Left renal pelvis (tissue), 4 donors: ENCODE data around the gene SOHLH1. TPM values are rescaled to one million over a fixed set of nuclear protein-coding genes. Genes with fewer than 3 reads are reported as not detected.

ENCODE experiments used
- DNase-seq, 4 donors: peaks; one replicate each; pipeline ENCODE4 v3.0.0-alpha.2; 2013; ENCODE audit warnings: low read depth in 4 of 4, low spot score in 3 of 4
- polyA plus RNA-seq, 4 donors: library from polyadenylated mRNA; unstranded; fragments of 120-200 nt; gene quantifications; one replicate each; pipeline ENCODE4 v1.2.1, GENCODE V29; 2013; ENCODE audit not compliant: insufficient read length in 4 of 4

SOHLH1 gene
- polyA plus RNA-seq, 4 donors, result not detected

DNA sequence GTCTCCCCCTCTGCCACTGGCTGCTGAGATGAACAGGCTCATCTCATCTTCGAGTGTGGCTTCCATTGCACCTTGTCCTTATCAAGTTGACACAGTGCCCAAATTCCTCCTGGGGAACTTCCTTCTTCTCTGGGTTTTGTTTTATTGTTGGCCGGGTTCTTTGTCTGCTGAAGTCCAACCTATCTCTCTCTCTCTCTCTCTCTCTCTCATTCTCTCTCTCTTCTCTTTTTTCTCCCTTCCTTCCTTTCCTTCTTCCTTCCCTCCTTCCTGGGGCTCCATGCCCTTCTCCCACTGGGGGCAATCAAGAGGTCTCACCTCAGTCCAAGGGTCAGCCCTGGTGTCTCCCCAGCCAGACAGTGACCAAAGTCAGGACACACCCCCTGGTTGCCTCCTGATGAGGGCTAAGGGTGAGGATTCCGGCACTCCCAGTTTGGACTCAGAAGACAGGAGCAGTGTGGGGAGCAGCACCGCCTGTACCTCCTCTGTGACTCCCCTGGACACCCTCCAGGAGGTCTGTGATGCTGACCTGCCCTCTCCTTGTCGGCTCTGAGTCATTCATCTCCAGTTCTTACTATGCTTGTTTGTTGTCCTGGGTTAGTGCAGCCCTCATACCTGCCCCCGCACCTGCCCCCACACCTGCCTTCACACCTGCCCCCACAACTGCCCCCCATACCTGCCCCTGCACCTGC is 33.4 kb upstream of the SOHLH1 start:
- DNase-seq, result no peak

DNA sequence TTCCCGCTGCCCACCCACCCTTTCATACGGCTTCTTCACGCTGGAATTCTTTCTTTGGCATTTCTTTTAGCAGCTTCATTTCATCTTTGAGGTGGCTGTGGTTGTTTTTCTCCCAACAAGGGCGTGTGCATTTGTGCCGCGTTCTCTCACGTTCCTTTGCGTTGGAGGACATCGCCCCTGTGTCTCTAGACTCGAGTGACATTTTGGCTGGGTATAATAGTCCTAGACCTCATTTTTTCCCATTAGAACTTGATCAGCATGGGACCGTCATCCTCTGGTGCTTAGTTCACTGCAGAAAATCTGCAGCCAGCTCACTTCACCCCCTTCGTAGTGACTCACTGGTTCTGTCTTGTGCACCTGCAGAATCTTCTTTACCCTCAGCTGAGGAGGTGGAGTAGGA is 32.2 kb upstream of the SOHLH1 start:
- no peak for DNase-seq

DNA sequence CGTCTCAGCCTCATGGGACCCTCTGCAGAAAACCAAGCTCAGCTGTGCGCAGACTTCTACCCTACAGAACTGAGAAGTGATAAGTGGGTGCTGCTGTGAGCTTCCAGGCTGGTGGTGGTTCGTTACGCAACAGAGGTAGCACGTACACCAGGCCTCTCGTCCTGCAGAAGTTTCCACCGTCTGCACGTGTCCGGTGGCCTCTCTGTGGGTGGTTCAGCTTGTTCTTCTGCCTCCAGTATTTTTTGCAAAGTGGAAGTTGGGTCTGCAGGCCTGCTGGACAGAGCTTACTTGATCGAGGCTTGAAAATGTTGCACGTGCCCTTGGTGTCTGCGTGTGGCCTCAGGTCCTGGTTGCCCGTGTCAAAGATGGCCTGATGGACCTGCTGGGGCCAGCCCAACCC is 30.2 kb upstream of the SOHLH1 start:
- no peak for DNase-seq

DNA sequence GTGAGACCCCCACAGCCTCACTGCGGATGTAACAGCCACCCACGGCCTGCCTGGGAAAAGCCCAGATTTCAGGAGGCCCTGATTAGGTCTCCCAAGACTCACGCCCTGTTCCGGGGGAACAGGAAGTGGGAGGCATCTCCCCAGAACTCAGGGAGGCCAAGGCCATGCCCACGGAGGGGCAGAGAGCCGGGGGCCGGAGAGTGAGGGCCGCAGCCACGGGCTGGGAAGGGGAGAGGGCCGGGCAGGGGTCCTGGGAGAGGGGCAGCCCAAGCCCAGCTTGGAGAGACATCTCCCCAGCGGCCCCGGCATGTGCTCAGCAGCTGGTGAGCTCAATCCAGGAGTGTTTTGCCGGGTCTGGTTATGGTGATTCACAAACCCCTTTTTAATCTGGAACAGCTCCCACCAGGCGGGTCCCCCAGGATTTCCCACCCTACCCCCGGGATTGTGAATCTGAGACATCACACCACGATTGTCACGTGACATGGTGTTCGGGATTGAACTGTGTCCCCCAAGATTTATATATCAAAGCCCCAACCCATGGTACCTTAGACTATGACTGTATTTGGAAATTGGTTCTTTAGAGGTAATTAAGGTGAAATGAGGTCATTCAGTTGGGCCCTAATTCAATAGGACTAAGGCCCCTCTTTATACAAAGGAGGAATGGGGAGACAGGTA is 29.3 kb upstream of the SOHLH1 start:
- no peak for DNase-seq

DNA sequence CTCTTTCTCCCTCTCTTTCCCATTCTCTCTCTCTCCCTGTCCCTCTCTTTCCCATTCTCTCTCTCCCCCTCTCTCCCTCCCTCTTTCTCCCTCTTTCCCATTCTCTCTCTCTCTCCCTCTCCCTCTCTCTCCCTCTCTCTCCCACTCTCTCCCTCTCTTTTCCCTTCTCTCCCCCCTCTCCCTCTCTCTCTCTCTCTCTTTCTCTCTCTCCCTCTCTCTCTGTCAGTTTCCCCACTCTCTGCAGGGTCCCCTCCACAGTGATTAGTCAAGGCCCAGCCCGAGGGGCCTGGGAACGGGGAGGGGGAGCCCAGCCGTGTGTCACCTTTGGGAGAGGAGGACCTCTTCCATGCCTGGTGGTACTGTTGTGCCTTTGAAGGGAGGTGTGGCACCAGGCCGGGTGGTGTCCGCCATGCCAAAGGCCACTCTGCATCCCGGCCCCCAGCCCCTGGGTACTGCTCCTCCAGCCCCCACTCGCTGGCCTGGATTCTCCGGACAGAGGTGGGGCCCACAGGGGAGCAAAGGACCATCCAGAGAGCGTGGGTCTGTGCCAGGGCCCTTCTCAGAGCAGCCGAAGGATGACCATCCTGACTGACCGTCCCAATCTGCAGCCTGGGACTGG is 28.1 kb upstream of the SOHLH1 start:
- DNase-seq, result no peak

DNA sequence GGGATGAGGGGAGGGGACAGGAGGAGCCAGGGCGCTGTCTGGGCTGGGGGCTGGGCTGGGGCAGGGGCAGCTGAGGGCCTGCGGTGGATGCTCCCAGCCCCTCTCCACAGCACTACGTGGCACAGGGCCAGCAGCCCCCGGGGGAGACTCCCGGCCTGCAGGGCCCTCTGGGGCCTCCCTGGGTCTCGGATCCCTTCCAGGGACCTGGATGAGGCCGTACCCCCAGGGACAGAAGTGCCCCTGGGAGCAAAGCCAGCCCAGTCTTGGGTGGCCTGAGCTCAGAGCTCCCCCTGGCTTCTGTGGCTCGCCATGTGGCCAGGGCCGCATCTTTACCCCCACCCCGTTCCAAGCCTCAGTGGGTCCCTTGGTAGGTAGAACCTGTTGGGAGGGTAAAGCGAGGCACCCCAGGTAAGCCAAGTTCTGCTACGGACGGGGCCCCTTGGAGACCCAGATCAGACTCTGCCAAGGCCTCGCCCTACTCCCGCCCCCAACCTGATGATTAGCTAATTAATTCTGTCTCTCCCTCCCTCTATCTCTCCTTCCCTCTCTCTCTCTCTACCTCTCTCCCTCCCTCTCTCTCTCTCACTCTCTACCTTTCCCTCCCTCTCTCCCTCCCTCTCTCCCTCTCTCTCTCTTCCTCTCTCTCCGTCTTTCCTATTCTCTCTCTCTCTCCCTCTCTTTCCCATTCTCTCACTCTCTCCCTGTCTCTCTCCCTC is 27.0 kb upstream of the SOHLH1 start:
- no peak for DNase-seq

DNA sequence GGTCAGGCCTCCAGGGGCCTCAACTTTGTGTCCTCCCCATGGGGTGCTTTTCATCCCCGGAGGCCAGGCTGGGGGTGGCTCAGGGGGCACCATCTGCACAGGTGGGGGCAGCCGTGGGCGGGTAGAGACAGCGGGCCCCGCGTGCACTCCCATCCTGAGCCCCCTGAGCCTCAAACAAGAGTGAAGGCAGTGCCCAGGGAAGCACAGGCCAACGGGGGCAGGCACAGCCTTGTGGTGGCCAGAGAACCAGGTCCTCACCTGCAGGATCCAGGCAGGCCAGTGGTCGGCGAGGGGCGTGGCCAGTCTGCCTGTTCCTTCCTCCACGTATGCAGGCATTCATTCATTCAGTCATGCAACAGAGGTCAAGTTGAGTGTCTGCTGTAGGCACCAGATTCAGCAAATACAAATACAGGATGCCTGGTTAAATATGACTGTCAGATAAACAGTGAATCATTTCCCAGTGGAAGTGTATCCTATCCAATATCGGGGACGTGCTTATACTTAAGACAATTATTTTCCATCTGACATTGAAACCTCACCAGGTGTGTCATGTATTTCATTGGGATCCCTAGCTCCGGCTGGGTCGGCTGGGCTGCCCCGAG is 25.0 kb upstream of the SOHLH1 start:
- no peak for DNase-seq

DNA sequence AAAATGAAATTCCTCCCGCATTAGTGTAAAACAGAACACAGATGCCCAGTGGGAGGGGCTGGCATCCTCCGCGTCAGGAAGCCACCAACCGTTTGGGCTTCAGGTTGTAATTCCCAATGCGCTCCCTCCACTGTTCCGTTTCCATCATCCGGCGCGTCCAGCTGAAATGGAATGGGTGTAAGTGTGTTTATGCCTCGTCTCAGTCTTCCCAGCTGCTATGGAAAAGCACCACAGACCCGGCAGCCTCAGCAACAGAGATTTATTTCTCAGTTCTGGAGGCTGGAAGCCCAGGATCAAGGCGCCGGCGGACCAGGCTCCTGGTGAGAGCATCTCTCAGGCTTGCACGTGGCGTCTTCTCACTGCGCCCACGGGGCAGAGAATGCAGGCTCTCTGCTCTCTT is 23.1 kb upstream of the SOHLH1 start:
- DNase-seq, result no peak

DNA sequence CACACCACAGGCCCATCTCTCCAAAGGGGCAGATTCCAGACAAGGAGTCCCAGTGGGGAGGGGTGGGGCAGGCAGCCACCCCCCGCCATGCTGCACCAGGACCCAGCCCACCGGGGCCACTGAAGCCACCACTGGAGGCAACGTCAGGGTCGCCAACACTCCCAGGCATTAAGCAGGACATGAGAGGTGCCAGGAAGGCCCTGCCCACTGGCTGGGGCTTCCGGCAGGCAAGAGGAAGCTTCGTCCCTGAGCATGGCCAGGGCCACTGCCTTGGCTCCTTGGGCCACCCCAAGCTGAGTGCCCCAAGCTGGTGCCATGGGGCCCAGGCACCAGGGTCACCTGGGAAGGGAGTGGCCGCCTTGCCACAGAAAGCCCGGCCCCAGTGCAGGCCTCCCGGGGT is 20.2 kb upstream of the SOHLH1 start:
- DNase-seq, result no peak

DNA sequence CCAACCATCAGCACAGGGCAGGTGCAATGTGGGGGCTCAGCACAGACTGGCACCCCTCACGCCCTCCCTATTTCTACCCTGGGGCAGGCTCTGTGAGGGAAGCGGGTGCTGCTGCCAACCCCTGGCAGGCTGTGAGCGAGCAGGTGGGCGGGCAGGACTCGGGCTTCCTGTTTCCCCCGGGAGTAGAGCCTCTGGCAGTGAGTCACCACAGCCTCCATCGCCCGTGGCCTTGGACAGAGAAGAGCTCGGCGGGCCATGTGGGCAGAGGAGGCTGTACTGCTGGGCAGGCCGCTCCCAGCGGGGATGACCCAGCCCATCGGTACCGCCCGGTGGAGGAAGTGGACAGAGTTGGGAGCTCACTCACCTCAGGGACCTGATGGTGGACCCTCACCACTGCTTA is 19.3 kb upstream of the SOHLH1 start:
- DNase-seq, result no peak

DNA sequence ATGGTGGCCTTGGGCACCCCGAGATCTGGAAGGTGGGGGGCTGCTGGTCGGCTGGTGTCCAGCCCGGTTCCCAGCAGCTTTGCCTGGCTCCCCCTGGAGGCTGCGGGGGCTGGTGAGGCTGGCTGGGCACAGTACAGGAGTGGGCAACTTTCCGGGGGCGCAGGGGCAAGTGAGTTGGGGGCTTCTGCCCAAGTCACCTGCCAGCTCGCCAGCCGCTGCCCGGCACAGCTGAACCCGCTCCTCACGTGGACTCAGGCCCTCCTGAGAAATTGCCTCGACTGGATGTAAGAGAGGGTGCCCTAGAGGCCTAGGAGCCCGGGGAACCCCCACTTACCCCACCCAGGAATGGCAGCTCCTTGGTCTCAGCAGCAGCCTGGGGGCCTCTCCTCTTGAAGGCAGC is 18.1 kb upstream of the SOHLH1 start:
- DNase-seq, result no peak

DNA sequence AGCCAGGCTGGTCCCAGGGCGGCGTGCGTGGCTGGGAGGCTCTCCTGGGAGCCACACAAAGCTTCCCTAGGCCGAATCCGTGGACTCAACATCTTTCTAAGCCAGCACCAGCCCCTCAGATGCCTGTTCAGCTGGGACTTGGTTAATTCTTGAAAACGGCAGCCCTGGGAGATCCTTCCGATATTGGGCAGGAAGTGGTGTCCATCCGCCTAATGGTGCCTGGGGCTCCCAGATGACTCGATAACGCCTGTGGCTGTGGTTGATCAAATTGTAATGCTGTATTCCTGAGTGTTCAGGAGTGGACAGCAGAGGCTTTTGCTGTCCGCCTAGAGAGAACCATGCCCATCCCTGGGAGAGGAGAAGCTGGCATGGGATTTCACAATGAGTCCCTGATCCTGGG is 16.8 kb upstream of the SOHLH1 start:
- DNase-seq, result no peak

DNA sequence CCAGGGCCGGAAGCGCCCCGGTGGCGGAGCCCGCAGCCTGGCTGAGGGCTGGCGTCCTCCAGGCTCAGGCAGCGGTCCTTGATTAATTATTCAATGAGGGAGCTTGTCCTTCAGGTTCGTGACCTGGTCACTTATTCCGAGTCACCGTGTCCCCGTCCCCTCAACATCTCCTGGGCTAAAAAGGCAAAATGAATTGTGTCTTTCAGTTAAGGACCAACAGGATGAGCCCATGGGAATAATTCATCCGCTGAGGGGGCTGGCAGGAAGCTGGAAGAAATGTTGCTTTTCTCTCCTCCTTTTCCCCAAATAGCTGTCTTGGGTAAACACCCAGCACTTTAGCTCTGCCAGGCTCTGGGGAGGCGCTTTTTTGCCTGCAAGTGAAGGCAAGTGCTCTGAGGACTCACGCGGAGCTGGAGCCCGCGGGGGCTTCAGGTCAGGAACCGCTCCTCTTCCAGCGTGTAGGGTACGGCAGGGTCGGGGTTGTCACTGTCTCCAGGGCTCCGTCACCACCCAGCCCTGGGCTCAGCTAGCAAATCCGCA is 15.8 kb upstream of the SOHLH1 start:
- no peak for DNase-seq

DNA sequence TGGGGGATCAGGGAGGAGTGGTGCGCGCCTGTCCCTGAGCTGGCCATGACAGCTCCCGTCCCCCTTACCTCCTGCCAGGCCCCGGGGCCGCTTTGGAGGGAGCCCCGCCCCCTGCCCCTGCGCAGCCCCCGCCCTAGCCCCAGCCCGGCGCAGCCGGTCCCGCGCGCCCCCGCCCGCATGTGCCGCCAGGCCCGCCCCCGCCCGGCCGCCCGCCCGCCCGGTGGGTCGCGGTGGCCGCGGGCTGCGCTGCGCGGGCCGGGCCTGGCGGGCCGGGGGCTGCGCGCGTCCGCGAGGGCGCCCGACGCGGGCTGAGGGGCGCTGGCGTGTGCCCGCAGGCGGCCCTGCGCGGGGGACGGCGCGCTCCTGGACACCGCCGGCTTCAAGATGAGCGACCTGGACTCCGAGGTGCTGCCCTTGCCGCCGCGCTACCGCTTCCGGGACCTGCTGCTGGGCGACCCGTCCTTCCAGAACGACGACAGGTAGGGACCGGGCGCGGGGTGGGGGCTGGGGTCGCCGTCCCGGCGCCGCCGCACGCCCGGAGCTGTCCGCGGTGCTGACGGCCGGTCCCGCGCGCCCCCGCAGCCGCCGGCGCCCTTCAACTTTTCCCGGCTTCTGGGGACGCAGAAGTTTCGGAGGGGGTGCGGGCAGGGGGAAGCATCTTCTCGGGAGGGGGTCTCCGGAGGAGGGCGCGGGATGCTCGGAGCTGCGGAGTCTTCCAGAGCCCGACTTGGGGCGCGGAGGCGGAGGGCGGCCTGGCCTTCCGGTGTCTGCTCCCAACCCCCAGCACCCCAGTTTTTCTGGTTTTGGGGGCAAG is 15.2 kb upstream of the SOHLH1 start:
- DNase-seq, result peak in 1 of 4 donors; percentile 12

DNA sequence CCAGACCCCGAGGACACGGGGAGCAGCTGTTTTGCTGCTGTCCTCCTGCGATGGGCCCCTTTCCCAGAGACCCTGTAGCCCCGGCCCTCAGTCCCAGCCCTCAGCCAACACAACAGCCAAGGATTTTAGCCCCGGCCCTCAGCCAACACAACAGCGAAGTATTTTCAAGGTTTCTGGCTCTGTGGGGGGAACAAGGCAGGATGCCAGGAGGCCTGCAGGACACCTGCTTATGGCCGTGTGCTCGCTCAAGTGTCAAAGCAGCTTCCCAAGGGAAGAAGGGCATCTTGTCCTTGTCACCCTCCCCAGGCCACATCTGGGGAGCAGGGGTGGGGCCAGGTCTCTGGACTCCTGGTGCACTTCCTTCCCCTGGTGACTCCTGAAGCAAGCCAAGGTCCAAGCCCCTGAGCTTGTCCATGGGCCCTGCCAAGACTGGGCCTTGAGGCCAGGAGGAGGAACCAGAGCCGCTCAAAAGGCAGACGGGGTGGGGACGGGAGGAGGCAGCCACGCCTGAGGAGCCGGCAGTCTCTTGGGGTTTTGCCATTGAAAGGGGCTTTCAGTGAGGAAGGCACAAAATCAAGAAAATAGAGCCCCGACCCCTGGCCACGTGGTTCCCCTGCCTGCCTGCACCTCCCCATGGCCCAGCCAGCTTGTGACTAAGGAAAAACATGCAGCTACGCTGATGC is 13.5 kb upstream of the SOHLH1 start:
- no peak for DNase-seq

DNA sequence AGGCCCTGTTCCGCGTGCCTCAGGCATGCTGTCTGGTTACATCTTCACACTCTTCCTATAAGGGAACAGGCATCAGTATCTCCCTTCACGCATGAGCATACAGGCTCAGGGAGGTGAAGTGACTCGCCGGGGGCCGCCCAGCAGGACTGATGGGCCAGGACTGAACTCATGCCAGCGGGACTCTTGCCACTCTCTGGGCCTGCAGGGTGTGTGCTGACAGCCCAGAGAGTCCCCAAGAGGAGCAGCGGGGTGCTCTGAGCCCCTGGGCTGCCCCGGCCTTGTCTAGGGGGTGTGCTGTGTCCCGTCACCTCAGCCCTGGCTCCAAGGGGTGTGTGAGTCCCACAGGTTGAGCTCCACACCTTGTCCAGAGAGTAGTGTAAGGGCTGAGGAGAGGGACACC is 12.6 kb upstream of the SOHLH1 start:
- DNase-seq, result no peak

DNA sequence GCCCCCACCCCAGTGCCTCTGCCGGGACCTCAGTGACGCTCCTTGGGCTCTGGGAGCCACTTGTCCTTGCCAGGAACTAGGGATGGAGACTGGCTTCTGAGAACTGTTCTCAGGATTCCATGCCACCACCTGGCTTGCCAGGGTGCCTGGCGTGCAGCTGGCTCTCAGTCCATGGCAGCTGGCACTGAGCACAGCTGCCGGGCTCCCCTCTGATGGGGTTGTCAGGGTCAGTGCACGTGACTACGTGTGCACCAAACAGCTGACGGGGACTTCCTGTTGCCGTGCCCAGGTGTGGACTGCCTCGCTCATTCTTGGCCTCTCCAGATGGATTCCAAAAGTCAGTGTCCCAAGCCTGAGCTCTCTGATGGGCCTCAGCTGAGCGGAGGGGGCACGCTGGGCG is 12.1 kb upstream of the SOHLH1 start:
- no peak for DNase-seq

DNA sequence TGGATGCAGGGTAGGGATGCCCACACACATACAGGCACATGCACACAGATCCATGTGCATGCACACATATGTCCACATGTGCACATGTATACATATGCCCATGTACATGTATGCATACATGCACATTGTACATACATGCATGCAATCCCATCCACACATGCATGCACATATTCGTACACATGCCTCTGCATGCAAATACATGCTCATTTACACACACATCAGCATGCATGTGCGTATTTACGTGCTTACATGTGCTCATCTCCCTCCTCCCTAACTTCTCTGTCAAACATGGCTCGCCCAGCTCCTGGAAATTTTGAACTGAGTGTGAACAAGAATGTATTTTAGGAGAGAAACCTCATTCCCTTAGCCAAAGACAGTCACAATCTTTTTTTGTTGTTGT is 8.9 kb upstream of the SOHLH1 start:
- no peak for DNase-seq
